ENCODE results near the gene SLC39A7. TPM values are rescaled to one million over a fixed set of nuclear protein-coding genes. Genes with fewer than 3 reads are reported as not detected.

SLC39A7 gene
- 10 to 100 TPM; 56.1 to 58.3 TPM for total RNA-seq

DNA sequence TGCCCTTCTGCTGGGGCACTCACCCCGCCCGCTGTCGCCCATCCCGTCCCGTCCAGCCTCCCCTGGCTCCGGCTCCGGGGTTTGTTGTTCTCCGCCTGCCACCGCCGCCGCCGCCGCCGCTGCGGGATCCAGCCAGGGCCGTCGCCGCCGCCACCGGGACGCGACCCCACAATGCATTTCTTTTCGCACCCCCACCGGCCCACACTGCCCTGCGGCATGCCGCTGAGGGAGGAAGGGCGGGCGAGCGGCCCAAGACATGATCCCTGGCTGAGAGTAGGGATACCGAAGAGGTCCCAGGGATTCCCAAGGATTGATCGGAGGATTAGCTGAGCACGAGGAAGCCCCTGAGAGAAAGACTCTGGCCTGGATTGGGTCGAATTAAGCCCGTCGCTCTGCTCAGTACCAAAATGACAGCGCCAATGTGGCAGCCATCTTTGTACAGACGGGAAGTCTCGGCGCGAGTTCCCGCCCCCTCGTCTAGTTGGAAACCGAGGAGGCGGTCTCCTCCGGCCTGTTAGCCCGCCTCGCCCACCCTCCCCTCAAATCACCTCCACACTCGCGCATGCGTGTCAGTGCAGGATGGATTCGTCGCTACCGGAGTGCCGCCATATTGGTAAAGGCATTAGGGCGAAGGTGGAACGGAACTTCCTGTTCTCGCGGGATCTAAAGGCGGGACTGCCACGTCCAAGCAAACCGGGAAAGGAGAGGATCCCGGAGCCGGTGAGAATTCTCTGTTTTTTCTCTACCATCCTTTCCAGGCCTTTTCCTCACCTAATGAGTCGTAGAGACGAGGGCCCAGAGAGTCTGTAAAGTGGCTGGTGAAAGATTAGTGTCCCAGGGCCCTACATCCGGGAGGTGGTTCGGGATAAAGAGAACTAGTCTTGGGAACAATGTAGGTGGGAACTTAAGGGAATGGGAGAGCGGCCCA, at the start of gene SLC39A7, which contains the start of gene RXRB:
Gene SLC39A7, plus strand, starts transcription at position 649 of the 928 bp plus-strand sequence. CDS start 379 bp downstream, outside the sequence.
Gene RXRB, minus strand, starts transcription at position 447 of the 928 bp plus-strand sequence. Its CDS starts 189 bp downstream, at position 258.
- Mint-ChIP-seq H3K27me3 (ENCODE audit: low read depth) (no peaks in the 10 kb centered on the region), H3K27ac (peak within 1 kb of the TSS; percentile 100), H3K4me1 (ENCODE audit: low read depth) (peaks cover 76% of the 10 kb centered on the region), H3K4me3 (peak within 1 kb of the TSS; percentile 98 to 100), H3K9me3 (no peaks in the 10 kb centered on the region), H3K36me3 (ENCODE audit: insufficient read depth in 2 of 2) (peaks cover 26 to 34% of the 10 kb centered on the region in 2 donors)
- peak; percentile 50 to 51 for ATAC-seq (replicated peaks in 1 of 2)
- peak; percentile 97 to 98 for DNase-seq

DNA sequence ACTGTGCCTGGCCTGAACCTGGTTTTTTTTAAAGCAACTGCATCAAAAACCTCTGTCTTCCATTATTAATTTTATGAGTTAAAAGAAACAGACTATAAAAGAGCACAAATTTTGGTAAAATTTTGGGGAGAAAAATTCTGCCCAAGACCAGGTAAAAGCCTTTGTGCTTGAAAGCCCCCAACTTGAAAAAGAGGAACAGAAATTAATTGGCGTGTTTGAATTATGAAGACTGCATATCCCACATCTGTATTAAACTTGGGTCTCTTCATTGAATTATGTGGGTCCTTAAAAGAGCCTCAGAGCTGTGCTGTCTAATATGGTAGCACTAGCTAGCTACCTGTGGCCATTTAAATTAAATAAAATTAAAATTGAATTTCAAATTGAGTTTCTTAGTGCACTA, 49.6 kb upstream of the SLC39A7 start:
- ATAC-seq (replicated peaks in 1 of 2) (no peak), DNase-seq (no peak)
- Mint-ChIP-seq H3K27ac (no peak overlapping the region), H3K36me3 (ENCODE audit: insufficient read depth in 2 of 2) (peaks cover 3 to 4% of the 10 kb centered on the region in 2 donors), H3K4me1 (ENCODE audit: low read depth) (no peaks in the 10 kb centered on the region), H3K4me3 (no peak overlapping the region), H3K9me3 (peaks cover 0 to 4% of the 10 kb centered on the region in 2 donors), H3K27me3 (ENCODE audit: low read depth) (no peaks in the 10 kb centered on the region)

DNA sequence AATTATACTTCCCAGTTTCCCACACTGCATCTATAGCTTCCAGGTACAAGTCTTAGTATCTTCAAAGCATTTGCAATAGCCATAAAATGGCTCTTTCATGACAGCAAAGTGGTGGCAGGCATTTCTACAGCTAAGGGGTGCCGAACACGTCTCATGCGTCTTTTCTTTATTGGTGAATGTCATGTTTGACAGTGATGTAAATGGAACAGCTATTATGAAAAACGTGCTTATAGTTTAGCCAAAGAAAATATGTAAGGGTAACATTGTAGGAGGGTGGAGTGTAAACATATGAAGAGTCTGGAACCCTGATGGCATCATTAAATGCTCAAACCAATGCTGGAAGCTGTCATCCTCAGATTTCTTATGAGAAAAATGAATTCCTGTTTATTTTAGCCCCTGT, 46.3 kb upstream of the SLC39A7 start:
- H3K36me3 Mint-ChIP-seq (ENCODE audit: insufficient read depth in 2 of 2) = peaks cover 3 to 4% of the 10 kb centered on the region in 2 donors
- H3K4me1 Mint-ChIP-seq (ENCODE audit: low read depth) = no peaks in the 10 kb centered on the region
- H3K9me3 Mint-ChIP-seq = peaks cover 0 to 4% of the 10 kb centered on the region in 2 donors
- no peak overlapping the region for H3K27ac Mint-ChIP-seq
- H3K4me3 Mint-ChIP-seq = no peak overlapping the region
- no peak for DNase-seq
- ATAC-seq (replicated peaks in 1 of 2) = no peak
- no peaks in the 10 kb centered on the region for H3K27me3 Mint-ChIP-seq (ENCODE audit: low read depth)

DNA sequence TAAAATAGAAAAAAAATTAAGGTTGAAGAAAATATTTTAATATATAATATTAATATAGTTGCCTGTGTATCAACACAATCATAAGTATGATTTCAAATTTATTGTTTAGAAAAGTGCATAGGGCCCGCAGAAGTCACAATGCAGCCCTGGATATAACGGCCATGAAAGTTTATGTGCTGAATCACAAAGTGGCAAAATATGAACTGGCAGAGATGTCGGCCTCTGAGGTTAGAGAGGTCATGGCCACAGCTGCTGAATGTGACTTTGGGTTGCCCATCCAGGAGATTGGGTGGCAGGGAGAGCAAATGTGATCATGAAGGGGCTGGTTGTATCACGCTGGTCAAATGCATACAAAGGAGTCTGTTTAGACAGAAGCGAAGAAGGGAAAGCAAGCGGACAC, 44.1 kb upstream of the SLC39A7 start:
- Mint-ChIP-seq H3K9me3 (peaks cover 0 to 4% of the 10 kb centered on the region in 2 donors), H3K27ac (no peak overlapping the region), H3K4me1 (ENCODE audit: low read depth) (peaks cover 7% of the 10 kb centered on the region), H3K4me3 (no peak overlapping the region), H3K36me3 (ENCODE audit: insufficient read depth in 2 of 2) (peaks cover 3 to 4% of the 10 kb centered on the region in 2 donors), H3K27me3 (ENCODE audit: low read depth) (no peaks in the 10 kb centered on the region)
- no peak for ATAC-seq (replicated peaks in 1 of 2)
- no peak for DNase-seq

- Mint-ChIP-seq H3K27ac (no peak overlapping the region), H3K9me3 (peaks cover 0 to under 1% of the 10 kb centered on the region in 2 donors), H3K4me3 (no peak overlapping the region), H3K4me1 (ENCODE audit: low read depth) (peaks cover 12% of the 10 kb centered on the region), H3K27me3 (ENCODE audit: low read depth) (no peaks in the 10 kb centered on the region), H3K36me3 (ENCODE audit: insufficient read depth in 2 of 2) (peaks cover under 1% of the 10 kb centered on the region in 2 donors)
- ATAC-seq (replicated peaks in 1 of 2) = no peak
- DNase-seq = no peak
These were observed 43.7 kb upstream of the SLC39A7 start for GRCh38 chr6:33156964-33157363.

- ATAC-seq (replicated peaks in 1 of 2) = no peak
- DNase-seq = no peak
- H3K27ac Mint-ChIP-seq = no peak overlapping the region
These were observed 40.6 kb upstream of the SLC39A7 start for GRCh38 chr6:33160096-33160495.

GRCh38 chr6:33160728-33161344, 39.8 kb upstream of the SLC39A7 start:
- peak overlapping the region; percentile 84 to 89 for H3K4me3 Mint-ChIP-seq
- peak in 1 of 2 donors; percentile 33 for ATAC-seq (replicated peaks in 1 of 2)

More at GRCh38 chr6:33160096-33160495, 40.6 kb upstream of the SLC39A7 start:
- no peak overlapping the region for H3K4me3 Mint-ChIP-seq
- no peaks in the 10 kb centered on the region for H3K27me3 Mint-ChIP-seq (ENCODE audit: low read depth)
- no peaks in the 10 kb centered on the region for H3K36me3 Mint-ChIP-seq (ENCODE audit: insufficient read depth in 2 of 2)
- H3K4me1 Mint-ChIP-seq (ENCODE audit: low read depth) = peaks cover 14% of the 10 kb centered on the region
- H3K9me3 Mint-ChIP-seq = no peaks in the 10 kb centered on the region

GRCh38 chr6:33161354-33162331, 39.0 kb upstream of the SLC39A7 start:
- H3K27me3 Mint-ChIP-seq (ENCODE audit: low read depth) = no peaks in the 10 kb centered on the region
- peak overlapping the region; percentile 84 to 89 for H3K4me3 Mint-ChIP-seq
- no peak overlapping the region for H3K27ac Mint-ChIP-seq
- peak; percentile 86 to 92 for DNase-seq
- peak; percentile 93 to 95 for ATAC-seq (replicated peaks in 1 of 2)
- no peaks in the 10 kb centered on the region for H3K9me3 Mint-ChIP-seq
- peaks cover 14% of the 10 kb centered on the region for H3K4me1 Mint-ChIP-seq (ENCODE audit: low read depth)
- no peaks in the 10 kb centered on the region for H3K36me3 Mint-ChIP-seq (ENCODE audit: insufficient read depth in 2 of 2)

More at GRCh38 chr6:33160728-33161344, 39.8 kb upstream of the SLC39A7 start:
- Mint-ChIP-seq H3K36me3 (ENCODE audit: insufficient read depth in 2 of 2) (no peaks in the 10 kb centered on the region), H3K9me3 (no peaks in the 10 kb centered on the region), H3K4me1 (ENCODE audit: low read depth) (peaks cover 14% of the 10 kb centered on the region), H3K27me3 (ENCODE audit: low read depth) (no peaks in the 10 kb centered on the region), H3K27ac (no peak overlapping the region)
- DNase-seq = peak in 1 of 2 donors; percentile 28

DNA sequence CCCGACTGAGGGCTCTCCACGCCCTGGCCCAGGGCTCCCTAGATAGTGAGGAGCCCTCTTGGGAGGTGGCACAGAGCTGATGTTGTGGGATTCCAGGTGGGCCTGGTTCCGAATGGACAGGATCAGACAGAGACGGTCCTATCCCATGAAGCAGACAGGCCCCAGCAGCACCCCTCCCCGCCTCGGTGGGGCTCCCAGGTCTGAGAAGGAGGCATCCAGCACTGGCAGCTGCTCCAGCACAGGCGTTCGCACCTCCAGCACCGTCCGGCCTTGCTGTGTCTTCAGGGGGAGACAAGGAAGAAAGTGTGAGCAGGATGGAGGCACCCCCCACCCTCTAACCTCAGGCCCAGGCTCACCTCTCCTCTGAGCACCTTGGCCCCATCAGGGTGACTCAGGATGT, 37.1 kb upstream of the SLC39A7 start:
- no peak overlapping the region for H3K27ac Mint-ChIP-seq

DNA sequence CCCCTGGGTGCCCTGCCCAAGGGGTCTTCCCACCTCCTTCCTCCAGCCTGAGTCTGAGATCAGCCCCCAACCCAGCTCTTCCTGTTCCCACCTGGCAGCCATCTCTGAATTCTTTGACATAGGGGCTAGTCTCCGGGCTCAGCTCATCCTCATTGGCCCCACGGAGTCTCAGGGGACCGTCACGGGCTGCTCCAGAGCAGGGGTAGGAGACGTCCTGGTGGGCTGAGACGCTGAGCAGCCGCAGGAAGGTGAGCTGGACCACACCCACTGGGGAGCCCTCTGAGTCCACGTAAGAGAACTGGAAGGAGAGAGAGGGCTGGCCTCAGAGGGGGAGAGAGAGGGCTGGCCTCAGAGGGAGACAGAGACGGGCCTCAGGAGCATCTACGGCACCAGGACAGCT, 36.5 kb upstream of the SLC39A7 start:
- Mint-ChIP-seq H3K36me3 (ENCODE audit: insufficient read depth in 2 of 2) (no peaks in the 10 kb centered on the region), H3K4me3 (no peak overlapping the region), H3K4me1 (ENCODE audit: low read depth) (peaks cover 14% of the 10 kb centered on the region)

More for the DNA sequence above, 37.1 kb upstream of the SLC39A7 start:
- ATAC-seq (replicated peaks in 1 of 2) (no peak), DNase-seq (no peak)
- no peak overlapping the region for H3K4me3 Mint-ChIP-seq
- no peaks in the 10 kb centered on the region for H3K27me3 Mint-ChIP-seq (ENCODE audit: low read depth)
- no peaks in the 10 kb centered on the region for H3K36me3 Mint-ChIP-seq (ENCODE audit: insufficient read depth in 2 of 2)
- no peaks in the 10 kb centered on the region for H3K9me3 Mint-ChIP-seq
- peaks cover 14% of the 10 kb centered on the region for H3K4me1 Mint-ChIP-seq (ENCODE audit: low read depth)

GRCh38 chr6:33164665-33165373, 35.8 kb upstream of the SLC39A7 start:
- Mint-ChIP-seq H3K9me3 (no peaks in the 10 kb centered on the region), H3K4me1 (ENCODE audit: low read depth) (peaks cover 14% of the 10 kb centered on the region), H3K27me3 (ENCODE audit: low read depth) (no peaks in the 10 kb centered on the region), H3K36me3 (ENCODE audit: insufficient read depth in 2 of 2) (no peaks in the 10 kb centered on the region), H3K4me3 (no peak overlapping the region), H3K27ac (no peak overlapping the region)
- ATAC-seq (replicated peaks in 1 of 2) (no peak), DNase-seq (no peak)

More for the DNA sequence above, 36.5 kb upstream of the SLC39A7 start:
- DNase-seq = no peak
- H3K27ac Mint-ChIP-seq = no peak overlapping the region
- no peaks in the 10 kb centered on the region for H3K9me3 Mint-ChIP-seq
- no peaks in the 10 kb centered on the region for H3K27me3 Mint-ChIP-seq (ENCODE audit: low read depth)
- no peak for ATAC-seq (replicated peaks in 1 of 2)
